NCI-H128 (cell line): ENCODE results near the gene PHC3.

ENCODE experiments used
- DNase-seq: peaks from one replicate; lab custom pipeline; 2025; ENCODE audit not compliant: unreplicated experiment; lab: John Stamatoyannopoulos, UW

The PHC3 gene

GRCh38 chr3:170044795-170045244 is 136.7 kb downstream of the PHC3 start:
- no peak for DNase-seq

- no peak for DNase-seq
Measured at GRCh38 chr3:170044271-170044670, 137.3 kb downstream of the PHC3 start.

- no peak for DNase-seq
Measured at GRCh38 chr3:170043506-170043905, 138.0 kb downstream of the PHC3 start.

- DNase-seq: no peak
Measured at GRCh38 chr3:170040418-170040817, 141.1 kb downstream of the PHC3 start.

GRCh38 chr3:170038434-170039110 is 143.0 kb downstream of the PHC3 start:
- DNase-seq: peak; percentile 1
